ENCODE measurements around the gene NDRG2.
A peak's percentile ranks its signal among the peaks of the same experiment; 100 is the strongest.
"Not testable (repeated sequence)": the region's sequence is repeated elsewhere in the genome, so short reads cannot be mapped to it uniquely, and the experiment has no call there.

NDRG2 gene

GRCh38 chr14:21033133-21033698 is 8.4 kb upstream of the NDRG2 start:
- DNase-seq, result no peak

DNA sequence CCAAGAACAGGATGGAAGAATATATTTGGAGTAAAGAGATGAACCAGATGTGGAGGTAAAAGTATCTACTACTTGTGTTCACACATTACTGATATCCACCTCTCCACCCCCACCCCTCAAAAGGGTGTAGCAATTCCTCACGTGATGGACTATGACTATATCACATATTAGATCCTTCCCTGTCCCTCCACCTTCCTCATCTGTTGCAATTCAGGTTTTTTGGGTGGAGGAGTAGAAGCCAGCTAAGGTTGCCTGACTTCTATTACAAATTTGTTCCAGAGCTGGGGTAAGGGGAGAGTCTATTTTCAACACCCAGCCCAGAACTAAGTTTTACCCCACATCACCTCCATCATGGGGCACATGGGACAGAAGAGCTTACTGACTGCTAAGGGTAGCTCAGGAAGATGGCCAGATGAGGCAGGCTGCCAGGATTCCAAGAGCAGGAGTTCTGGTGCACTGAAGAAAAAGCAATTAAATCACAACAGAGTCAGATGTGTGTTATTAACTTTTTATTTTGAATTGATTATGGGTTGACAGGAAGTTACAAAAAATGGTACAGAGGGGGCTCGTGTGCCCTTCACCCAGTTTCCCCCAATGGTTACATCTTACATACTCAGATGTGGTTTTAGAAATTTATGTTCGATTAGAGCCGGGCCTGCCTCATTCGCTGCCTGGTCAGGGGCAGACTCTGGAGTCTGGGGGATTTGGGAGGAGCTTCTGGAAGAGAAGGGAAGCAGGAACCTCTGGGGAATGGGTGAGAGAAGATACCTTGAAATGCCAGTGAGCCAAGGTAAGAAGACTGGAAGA is 7.7 kb upstream of the NDRG2 start:
- no peak for DNase-seq

- no peak for DNase-seq
Measured at GRCh38 chr14:21030531-21030930, 5.7 kb upstream of the NDRG2 start.

DNA sequence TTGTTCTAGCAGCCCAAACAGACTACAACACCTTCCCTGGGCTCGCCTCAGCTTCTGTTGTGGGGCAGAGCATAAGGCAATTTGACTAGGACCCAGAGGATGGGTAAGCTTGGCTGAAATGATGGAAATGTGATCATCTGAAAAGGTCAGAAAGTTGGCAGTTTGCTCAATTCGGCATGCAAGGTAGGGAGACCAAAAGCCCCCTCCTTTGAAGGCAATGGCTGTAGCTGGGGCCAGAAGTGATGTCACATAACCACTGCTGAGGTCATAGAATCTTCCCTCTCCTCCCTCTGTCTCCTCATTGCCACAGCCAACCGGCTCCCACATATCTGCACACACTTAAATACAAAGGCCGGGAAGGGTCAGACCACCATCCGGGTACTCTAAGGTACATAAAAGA is 5.1 kb upstream of the NDRG2 start, which contains the start of gene TPPP2:
TSS of gene TPPP2 (plus strand) at position 301 of the 400 bp plus-strand sequence. CDS start 365 bp downstream, outside the sequence.
- DNase-seq, result no peak

DNA sequence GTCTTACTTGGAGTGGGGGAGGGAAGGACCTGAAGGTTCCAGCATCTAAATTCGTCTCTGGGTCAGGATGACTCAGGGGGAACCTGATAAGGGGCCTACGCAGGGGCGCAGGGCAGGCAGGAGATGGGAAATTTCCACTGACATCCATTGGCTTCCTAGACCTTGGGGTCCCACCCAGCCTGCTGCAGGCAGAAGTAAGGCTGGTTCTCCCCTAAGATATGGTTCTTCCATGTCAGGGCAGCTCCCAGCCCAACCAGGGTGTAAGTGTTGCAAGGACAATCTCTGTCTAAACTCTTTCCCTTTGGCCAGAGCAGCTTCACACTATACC is 2.1 kb upstream of the NDRG2 start:
- DNase-seq, result no peak

- no peak for DNase-seq
Measured at GRCh38 chr14:21026274-21026987, 1.6 kb upstream of the NDRG2 start.

DNA sequence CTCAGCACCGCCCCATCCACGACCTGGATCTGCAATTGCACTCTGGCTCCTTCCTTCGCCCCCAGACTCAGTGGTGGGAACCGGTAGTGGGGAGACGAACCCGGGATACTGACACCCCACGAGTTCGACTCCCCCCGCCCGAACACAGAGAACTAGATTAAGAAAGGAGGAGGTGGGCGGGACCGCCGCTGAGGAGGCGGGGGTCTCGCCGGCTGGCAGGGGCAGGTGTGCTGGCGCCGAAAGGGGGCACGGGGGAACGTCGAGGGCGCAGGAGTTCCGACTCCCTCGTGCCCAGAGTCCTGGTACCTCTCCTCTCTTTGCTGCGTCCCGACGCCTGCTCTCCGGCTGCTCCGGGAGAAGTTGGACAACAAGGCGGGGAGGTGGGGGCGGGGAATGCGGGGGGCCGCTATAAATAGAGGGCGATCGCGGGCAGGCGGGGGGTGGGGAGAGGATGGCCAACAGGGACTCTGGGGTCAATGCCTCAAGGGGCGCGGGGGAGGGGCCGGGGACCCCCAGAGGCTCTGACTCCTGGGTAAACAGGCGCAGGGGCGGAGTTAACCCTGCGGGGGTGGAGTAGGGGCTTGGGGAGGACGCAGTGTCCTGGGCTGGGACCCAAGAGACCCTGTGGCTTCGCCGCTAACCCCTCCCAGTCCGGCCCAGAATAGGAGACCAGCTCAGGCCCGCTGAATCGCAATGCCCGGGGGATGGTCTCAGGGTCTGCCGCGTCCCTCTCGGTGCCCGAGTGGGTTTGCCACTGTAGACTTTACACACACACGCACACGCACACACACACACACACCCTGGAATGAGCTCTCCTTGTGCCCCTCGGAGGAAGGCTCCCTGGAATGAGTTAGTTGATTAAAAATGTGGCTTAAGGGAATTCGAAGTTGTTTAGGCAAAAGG is 761 bp upstream of the NDRG2 start:
- no peak for DNase-seq

GRCh38 chr14:21023817-21024584 is 860 bp downstream of the NDRG2 start:
- DNase-seq, result no peak

DNA sequence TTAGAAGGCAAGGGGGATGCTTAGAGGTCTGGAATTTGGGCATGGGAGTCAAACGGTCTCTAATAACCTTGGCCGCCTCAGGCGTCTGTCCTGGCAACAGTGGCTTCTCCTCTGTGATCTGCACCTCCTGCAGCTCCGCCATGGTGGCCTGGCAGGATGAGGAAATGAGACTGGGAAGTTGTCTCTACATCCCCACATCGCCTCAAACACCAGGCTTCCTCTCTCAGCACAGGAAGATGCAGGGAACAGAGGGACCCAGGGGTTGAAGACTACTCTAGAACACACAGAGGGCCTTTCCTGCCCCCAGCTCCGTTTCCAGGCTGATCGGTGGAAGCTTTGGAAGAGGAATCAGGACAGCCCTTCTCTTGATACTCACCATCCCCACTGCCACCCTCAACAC is 1.7 kb downstream of the NDRG2 start:
- no peak for DNase-seq

DNA sequence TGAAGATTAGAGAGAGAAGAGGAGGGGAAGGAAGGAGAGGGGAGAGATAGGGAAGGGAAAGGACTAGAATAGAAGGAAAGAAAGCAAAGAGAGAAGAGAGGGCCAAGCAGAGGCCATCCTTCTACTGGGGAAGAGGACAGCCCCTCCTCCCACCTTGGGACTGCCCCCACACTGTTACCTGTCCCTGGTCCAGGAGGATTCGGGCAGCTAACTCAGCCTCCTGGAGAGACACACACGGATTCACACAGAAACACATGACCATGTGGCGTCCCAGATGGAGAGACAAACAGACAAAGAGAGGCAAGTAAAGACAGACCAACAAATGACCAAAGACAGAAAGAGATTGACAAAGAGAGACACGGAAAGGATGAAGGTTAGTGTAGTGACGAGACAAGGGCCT is 2.2 kb downstream of the NDRG2 start:
- no peak for DNase-seq

- DNase-seq, result no peak
Measured at GRCh38 chr14:21020977-21021545, 3.8 kb downstream of the NDRG2 start.

- no peak for DNase-seq
Measured at GRCh38 chr14:21019366-21019765, 5.5 kb downstream of the NDRG2 start.

GRCh38 chr14:21018781-21019180 is 6.1 kb downstream of the NDRG2 start:
- no peak for DNase-seq

DNA sequence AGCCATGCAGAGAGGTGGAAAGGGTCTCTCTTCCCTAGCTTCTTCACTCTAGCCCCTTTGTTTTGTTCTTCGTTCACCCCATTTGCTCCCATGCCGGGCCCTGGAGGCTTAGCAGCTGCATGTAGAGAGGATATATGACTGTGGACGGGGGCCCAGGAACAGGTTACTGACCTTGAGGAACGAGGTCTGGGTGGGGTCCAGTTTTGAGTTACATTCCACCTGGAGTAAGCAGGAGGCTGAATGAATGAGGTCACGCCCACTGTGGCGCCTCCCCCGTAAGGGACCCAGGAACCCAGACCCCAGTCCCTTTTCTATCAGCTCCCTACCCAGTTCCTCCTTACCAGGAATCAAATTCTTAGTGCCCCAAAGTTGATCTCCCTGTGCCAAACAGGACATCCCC is 6.6 kb downstream of the NDRG2 start:
- DNase-seq, result no peak

DNA sequence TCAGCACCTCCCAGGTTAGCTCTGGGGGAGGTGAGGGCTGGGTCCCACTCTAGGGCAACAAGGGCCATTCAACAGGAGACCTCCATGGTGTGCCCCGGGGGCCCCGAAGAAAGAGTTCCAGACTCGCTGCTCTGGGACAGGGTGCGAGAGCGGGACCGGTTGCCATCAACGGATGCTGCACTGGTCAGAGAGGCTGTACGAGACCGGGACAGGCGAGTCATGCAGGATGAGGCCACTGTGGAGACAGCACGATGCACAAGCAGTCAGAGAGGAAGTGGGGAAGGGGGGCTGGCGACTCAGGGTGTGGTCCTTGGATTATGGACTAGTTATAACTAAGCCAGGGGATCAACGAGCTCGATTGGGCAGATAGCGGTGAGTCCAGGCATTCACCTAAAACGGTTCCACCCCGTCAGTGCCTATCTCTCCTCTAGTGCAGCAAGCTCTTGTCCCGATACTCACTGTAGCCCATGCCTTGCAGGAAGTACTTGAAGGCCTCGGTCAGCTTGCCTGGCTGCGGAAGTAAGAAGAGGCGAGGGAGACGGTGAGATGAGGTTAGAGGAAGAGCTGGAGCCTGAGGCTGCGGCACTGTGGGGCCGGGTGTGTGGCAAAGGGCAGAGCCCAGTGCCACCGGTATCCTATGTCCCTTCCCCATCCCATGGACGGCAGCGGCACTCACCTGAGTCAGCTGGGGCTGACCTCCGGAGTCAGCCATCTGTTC is 7.2 kb downstream of the NDRG2 start:
- no peak for DNase-seq

DNA sequence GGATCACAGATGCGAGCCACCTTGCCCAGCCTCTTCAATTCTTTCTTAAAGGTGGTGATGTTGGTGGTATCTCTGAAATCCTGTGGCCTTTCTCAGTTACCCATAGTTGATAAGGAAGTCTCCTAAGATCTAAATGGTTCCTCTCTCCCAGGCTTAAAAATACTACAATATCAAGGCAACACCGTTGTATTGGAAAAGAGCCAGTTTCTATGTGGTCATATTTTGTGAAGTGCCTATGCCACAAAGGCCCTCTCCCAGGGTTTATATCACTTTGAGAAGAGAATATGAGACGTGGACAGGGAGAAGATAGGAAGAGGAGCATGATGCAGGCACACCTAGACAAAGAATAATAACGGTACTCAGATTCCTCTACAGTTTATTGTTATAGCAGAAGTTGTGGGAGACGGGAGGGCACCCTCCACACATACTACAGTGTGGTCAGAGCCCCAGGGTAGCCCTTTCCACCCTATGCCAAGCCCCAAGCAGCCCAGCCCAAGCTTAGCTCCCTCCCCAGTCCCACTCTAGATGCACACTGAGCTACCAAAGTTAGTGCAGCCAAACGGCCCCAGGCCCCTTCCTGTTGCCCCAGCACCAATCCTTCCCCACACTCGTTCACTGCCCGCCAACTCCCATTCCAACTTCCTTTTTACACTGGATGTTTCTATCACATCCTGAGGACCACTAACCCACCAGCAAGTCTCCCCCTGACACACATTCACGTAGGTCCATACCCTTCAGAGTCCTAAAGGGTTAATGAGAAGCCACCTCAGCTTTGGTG is 8.3 kb downstream of the NDRG2 start:
- no peak for DNase-seq

DNA sequence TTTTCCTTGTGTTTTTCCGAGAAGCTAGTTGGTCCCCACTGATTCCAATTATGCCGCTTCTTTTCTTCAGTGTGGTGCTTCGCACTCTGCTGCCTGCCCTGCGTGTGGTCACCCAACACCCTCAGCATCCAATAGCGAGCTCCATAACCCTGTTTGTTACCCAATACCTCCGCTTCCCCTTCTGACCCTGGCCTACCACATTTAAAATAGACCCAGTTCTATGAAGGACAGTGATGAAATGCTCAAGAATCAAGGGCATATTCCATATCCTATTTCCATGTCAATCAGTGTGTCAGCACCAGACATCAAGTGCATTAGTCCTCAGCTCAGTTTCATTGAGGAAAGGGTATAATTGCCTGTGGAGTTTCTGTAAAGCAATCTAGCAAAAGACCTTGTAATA is 9.5 kb downstream of the NDRG2 start:
- no peak for DNase-seq

DNA sequence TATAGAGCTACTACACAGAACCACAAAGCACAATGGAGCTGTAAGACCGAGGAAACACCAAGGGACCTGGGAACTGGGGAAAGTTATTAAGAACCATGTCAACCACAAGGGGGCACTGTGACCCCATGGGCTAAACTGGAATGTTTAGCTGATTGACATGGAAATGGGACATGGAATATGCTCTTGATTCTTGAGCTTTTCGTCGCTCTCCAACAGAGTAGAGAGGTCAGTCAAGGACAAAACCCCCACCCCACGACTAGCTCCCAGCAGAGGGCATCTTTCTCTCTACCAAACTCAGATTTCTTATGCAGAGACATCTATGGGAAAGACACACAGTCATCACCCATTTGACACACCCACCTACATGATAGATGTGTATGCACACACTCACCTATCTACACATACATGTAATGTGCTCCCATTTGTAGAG is 10.1 kb downstream of the NDRG2 start:
- DNase-seq, result peak; percentile 65

GRCh38 chr14:21011136-21011535 is 13.7 kb downstream of the NDRG2 start:
- no peak for DNase-seq

DNA sequence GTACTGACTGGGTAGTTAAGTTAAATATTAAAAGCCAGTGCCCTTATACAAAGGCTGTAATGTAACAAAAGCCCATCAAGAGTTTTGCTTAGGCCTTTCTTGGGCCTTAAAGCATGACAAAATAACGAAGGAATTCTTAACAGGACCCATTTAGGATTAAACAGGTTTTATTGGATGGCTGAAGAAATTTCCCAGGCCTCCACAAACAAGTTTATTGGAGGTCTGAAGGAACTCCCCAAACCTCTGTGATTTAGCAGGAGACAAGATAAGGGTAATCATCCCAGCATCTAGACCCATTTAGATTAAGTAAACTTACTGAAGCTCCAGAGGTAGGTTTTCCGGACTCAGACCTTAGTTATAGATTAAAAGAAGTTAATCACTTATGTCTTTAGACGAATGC is 15.1 kb downstream of the NDRG2 start:
- not testable (repeated sequence) for DNase-seq
